ENCODE results near the gene ATXN10. TPM values are rescaled to one million over a fixed set of nuclear protein-coding genes. Genes with fewer than 3 reads are reported as not detected.

ATXN10 gene
- total RNA-seq, 4 donors from 2014 or later, result 79.0 to 152 (median 88.3) TPM

DNA sequence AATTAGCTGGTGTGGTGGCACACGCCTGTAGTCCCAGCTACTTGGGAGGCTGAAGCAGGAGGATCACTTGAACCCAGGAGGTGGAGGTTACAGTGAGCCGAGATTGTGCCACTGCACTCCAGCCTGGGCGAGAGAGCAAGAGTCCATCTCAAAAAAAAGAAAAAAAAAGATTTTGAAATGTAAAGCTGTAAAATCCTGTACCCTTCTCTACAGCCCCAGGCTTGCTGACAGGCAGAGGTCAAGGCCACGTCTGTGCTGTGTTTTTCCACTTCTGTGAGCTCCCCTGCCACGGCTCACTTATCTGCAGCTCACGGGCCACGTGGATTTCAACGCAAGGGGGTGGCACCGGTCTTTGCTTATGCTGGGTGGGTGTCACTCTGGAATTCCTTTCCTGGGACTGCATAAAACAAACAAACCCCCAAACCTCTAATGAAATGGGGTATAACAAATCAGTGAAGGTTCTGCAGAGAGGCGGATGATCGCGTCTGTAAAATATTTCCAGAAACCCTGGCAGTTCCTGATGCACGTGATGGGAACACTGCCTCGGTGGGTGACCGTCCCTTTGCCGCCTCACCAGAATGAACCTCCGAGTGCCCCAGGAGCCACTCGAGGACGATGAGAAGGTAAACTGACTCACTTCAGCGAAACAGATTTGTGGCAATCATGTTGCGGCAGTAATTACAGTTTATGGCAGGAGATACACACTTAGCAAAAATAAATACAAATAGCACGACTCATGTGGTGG is 44.0 kb upstream of the ATXN10 start:
- peaks cover 0 to 42% (median 0%) of the 10 kb centered on the region in 4 donors for H3K27me3 ChIP-seq
- no peaks in the 10 kb centered on the region for H3K36me3 ChIP-seq
- no peak overlapping the region for H3K4me3 ChIP-seq
- H3K4me1 ChIP-seq, result peaks cover 9 to 35% (median 16%) of the 10 kb centered on the region in 3 donors
- intact Hi-C loops (cut with DNase I), result no loop called here
- peak overlapping the region in 2 of 4 donors; percentile 79 to 83 for H3K27ac ChIP-seq
- no peak for DNase-seq
- TF ChIP-seq, protein P1, sequence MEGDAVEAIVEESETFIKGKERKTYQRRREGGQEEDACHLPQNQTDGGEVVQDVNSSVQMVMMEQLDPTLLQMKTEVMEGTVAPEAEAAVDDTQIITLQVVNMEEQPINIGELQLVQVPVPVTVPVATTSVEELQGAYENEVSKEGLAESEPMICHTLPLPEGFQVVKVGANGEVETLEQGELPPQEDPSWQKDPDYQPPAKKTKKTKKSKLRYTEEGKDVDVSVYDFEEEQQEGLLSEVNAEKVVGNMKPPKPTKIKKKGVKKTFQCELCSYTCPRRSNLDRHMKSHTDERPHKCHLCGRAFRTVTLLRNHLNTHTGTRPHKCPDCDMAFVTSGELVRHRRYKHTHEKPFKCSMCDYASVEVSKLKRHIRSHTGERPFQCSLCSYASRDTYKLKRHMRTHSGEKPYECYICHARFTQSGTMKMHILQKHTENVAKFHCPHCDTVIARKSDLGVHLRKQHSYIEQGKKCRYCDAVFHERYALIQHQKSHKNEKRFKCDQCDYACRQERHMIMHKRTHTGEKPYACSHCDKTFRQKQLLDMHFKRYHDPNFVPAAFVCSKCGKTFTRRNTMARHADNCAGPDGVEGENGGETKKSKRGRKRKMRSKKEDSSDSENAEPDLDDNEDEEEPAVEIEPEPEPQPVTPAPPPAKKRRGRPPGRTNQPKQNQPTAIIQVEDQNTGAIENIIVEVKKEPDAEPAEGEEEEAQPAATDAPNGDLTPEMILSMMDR (IDR thresholded peaks at IDR 0.05), result no peak
- TF ChIP-seq POLR2A (IDR thresholded peaks at IDR 0.05), result no peak
- H3K9me3 ChIP-seq, result no peaks in the 10 kb centered on the region
- WGBS, 2 donors, result 80 to 89% methylated on average over 21 to 22 of the region's 22 CpGs

DNA sequence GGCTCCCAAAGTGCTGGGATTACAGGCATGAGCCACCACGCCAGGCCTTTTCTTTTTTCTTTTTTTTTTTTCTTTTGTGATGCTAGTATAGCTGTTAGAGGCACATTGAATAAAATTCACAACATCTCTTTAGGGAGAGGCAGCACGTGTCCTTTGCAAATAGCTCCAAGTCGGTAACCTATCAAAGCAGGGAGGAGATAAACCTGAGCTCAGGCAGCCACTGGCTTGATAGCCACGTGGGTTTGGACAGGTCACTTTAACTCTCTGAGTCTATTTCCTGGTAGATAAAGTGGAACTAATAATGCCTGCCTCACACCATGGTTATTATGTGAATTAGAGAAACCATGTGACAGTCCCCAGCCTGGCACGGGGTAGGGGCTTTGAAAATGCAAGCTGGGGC is 43.1 kb upstream of the ATXN10 start:
- DNase-seq, result no peak
- intact Hi-C loops (cut with DNase I), result no loop called here
- WGBS, 2 donors, result 29 to 62% methylated on average over 4 to 5 of the region's 5 CpGs

DNA sequence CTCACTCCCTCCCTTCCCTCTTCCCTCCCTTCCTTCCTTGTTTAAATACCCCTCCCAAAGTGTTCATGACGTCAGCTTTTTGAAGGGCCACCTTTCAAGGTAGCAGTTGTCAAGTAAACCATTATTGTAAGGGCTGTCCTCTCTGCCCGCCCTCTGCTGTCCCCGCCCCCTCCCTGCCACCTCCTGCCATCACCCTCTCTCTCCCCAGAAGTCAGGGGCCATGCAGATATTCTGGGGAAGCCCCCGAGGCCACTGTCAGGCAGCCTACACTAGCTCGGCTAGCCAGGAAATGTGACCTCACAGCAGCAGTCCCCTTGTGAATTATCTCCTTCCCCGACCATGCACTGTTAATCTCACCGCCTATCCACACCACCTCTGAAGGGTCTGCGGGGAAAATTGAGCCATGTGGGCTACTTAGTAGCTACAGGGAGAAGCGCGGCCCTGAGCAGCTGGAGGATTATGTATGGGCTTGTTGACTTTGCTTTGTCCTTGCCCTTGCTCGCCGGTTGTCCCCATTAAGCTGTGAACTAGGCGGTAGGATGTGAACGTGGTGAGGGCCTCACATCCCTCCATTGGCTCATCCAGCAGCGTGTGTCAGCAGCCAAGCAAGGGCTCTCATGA is 42.1 kb upstream of the ATXN10 start:
- H3K27ac ChIP-seq, result no peak overlapping the region
- TF ChIP-seq POLR2A (IDR thresholded peaks at IDR 0.05), result no peak
- TF ChIP-seq, protein P1 (IDR thresholded peaks at IDR 0.05), result no peak
- no peaks in the 10 kb centered on the region for H3K9me3 ChIP-seq
- H3K36me3 ChIP-seq, result no peaks in the 10 kb centered on the region
- H3K4me3 ChIP-seq, result no peak overlapping the region
- H3K27me3 ChIP-seq, result peaks cover 0 to 51% (median 0%) of the 10 kb centered on the region in 4 donors
- intact Hi-C loops (cut with DNase I), result no loop called here
- H3K4me1 ChIP-seq, result peaks cover 0 to 32% (median 8%) of the 10 kb centered on the region in 3 donors
- 58 to 66% methylated on average over 3 to 11 of the region's 15 CpGs for WGBS, 2 donors
- no peak for DNase-seq

More for the DNA sequence above, 43.1 kb upstream of the ATXN10 start:
- TF ChIP-seq POLR2A (IDR thresholded peaks at IDR 0.05), result no peak
- TF ChIP-seq, protein P1 (IDR thresholded peaks at IDR 0.05), result no peak
- no peak overlapping the region for H3K27ac ChIP-seq
- H3K4me1 ChIP-seq, result peaks cover 9 to 42% (median 16%) of the 10 kb centered on the region in 3 donors
- no peaks in the 10 kb centered on the region for H3K36me3 ChIP-seq
- H3K4me3 ChIP-seq, result no peak overlapping the region
- H3K27me3 ChIP-seq, result peaks cover 0 to 44% (median 0%) of the 10 kb centered on the region in 4 donors
- no peaks in the 10 kb centered on the region for H3K9me3 ChIP-seq

DNA sequence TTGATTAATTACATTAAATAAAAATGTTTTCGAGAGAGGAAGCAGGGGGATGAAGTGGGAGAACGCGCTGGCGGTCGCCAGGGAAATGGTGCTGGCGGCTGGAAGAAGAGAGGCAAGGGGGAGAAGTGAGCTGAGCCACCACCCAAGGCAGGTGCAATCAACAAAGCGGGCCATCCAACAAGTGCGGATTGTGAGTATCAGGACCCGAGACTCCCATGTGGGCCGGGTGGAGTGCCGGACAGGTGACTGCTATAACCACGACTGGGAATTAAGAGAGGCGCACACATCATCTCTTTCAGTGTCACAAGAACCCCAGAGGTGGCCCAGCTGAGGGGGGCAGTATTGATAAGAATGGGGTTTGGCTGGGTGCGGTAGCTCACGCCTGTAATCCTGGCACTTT is 41.2 kb upstream of the ATXN10 start:
- no peak for DNase-seq
- TF ChIP-seq, protein P1 (IDR thresholded peaks at IDR 0.05), result no peak
- Histone ChIP-seq H3K27ac (no peak overlapping the region), H3K4me1 (peaks cover 0 to 24% (median 0%) of the 10 kb centered on the region in 3 donors), H3K27me3 (peaks cover 0 to 51% (median 0%) of the 10 kb centered on the region in 4 donors), H3K36me3 (no peaks in the 10 kb centered on the region), H3K4me3 (no peak overlapping the region), H3K9me3 (no peaks in the 10 kb centered on the region)
- intact Hi-C loops (cut with DNase I), result no loop called here
- WGBS, 2 donors, result 91 to 93% methylated on average over 14 to 15 of the region's 15 CpGs

All from esophagus squamous epithelium (tissue), 5 donors.